CD4-positive, alpha-beta T cell treated with Interleukin-12 subunit alpha and Interleukin-12 subunit beta, for 1 hour (primary cell): ENCODE data around the gene PRXL2B.

Experiments used
- DNase-seq: peaks from one replicate; pipeline ENCODE4 v3.0.0-alpha.2; 2020

PRXL2B gene

GRCh38 chr1:2587071-2587859 is 688 bp downstream of the PRXL2B start:
- DNase-seq = no peak

GRCh38 chr1:2587860-2588571 is 1.4 kb downstream of the PRXL2B start:
- no peak for DNase-seq

- no peak for DNase-seq
Measured at GRCh38 chr1:2588661-2589430, 2.3 kb downstream of the PRXL2B start.

- DNase-seq = no peak
Measured at GRCh38 chr1:2589431-2590232, 3.1 kb downstream of the PRXL2B start.

GRCh38 chr1:2590233-2591141 is 3.9 kb downstream of the PRXL2B start:
- DNase-seq = no peak

GRCh38 chr1:2591233-2591580 is 4.6 kb downstream of the PRXL2B start:
- DNase-seq = no peak

- no peak for DNase-seq
Measured at GRCh38 chr1:2591581-2592261, 5.1 kb downstream of the PRXL2B start.

GRCh38 chr1:2592672-2593071 is 6.1 kb downstream of the PRXL2B start:
- DNase-seq = no peak

GRCh38 chr1:2593251-2593878 is 6.8 kb downstream of the PRXL2B start:
- DNase-seq = no peak

GRCh38 chr1:2594001-2594640 is 7.5 kb downstream of the PRXL2B start:
- DNase-seq = no peak

- no peak for DNase-seq
Measured at GRCh38 chr1:2594641-2595131, 8.1 kb downstream of the PRXL2B start.

GRCh38 chr1:2595261-2595811 is 8.8 kb downstream of the PRXL2B start:
- no peak for DNase-seq

GRCh38 chr1:2595812-2596529 is 9.4 kb downstream of the PRXL2B start:
- DNase-seq = no peak

- DNase-seq = no peak
Measured at GRCh38 chr1:2596530-2597333, 10.2 kb downstream of the PRXL2B start.

- DNase-seq = no peak
Measured at GRCh38 chr1:2597441-2598328, 11.1 kb downstream of the PRXL2B start.

GRCh38 chr1:2598329-2598931 is 11.9 kb downstream of the PRXL2B start:
- no peak for DNase-seq
